Measurements from ENCODE around the gene TBC1D19.

Gene TBC1D19

GRCh38 chr4:26785810-26786209, 201.9 kb downstream of the TBC1D19 start:
- DNase-seq = no peak

DNA sequence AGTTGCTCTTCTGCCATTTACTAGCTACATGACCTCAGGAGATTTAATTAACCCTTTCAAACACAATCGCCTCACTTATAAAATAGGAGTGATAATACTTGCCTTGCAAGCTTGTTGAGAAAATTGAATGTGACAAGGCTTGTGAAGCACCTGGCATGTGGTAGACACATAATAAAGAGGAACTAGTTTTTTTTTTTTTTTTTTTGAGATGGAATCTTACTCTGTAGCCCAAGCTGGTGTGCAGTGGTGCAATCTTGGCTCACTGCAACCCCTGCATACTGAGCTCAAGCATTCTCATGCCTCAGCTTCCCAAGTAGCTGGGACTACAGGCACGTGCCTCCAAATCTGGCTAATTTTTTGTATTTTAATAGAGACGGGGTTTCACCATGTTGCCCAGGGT, 203.0 kb downstream of the TBC1D19 start:
- no peak for DNase-seq

- DNase-seq = no peak
Observed at GRCh38 chr4:26787461-26788340, 203.8 kb downstream of the TBC1D19 start.

GRCh38 chr4:26788341-26788733, 204.5 kb downstream of the TBC1D19 start:
- DNase-seq = no peak

DNA sequence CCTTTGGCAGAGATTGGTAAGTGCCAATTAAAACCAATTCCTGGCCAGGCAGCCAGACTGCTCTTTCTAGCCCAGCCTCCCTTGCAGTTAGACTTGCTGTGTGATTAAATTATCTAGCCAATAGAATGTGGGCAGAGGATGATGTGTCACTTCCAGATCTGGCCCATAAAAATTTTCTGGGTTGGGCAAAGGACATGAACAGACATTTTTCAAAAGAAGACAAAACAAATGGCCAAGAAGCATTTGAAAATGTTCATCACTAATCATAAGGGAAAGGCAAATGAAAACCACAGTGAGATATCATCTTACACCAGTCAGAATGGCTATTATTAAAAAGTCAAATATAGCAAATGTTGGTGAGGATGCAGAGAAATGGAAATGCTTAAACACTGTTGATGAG, 205.3 kb downstream of the TBC1D19 start:
- DNase-seq = no peak

- no peak for DNase-seq
Observed at GRCh38 chr4:26791346-26791745, 207.5 kb downstream of the TBC1D19 start.

GRCh38 chr4:26792639-26793038, 208.8 kb downstream of the TBC1D19 start:
- no peak for DNase-seq

GRCh38 chr4:26793735-26794134, 209.9 kb downstream of the TBC1D19 start:
- no peak for DNase-seq

DNA sequence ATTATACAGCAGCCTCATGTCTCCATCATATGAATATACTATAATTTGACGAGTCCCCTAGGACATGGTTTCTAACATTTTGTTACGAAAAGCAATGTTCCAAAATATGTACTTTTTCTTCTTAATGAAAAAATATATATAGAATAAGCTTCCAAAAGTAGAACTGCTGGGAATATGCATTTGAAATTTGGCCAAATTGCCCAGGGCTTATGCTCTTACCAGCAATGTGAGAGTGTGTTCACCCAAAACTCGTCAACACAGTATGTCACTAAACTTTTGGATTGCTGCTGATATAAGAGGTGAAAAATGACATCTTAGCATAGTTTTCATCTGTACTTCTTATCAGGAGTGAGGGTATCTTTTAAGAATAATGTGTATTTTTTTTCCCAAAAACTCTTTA, 212.2 kb downstream of the TBC1D19 start:
- no peak for DNase-seq

DNA sequence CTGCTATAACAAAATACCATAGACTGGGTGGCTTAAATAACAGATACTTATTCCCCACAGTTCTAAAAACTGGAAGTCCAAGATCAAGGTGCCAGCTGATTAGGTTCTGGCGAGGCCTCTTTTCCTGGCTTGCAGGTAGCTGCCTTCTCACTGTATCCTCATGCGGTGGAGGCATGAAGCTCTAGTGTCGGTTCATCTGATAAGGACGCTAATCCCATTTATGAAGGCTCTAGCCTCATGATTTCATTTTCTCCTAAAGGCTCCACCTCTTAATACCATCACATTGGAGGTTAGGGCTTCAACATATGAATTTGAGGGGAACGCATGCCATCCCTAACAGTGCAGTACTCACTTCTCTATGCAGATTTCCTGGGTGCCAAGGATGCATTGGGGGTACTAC, 218.9 kb downstream of the TBC1D19 start:
- DNase-seq = no peak

DNA sequence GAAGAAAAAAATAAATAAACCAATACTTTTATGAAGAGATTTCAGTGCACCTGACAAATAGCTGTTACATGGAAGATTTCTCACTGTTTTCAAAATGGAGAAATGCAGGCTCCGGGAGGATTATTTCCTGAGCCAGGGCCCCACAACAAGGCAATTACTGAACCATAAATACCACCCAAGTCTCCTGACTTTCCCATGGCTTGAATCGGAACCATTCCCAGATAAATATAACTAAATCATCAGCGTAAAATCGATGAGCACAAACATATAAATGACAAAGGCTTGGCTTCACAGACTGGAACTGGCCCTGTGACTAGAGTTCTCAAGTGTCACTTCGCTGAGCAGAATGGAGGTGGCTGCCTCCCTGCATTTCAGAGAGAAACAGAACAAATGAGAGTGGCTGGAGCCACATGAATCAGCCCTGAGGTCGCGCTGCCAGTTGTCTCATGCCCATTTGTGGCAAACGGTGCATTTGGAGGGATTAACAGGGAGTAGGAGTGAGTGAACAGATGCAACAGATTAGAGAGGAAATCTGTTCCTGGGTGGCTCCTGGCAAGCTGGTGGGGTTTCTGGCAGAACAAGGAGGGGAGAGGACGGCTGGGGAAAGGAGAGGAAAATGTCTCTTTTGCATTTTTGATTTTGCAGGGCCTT, 219.5 kb downstream of the TBC1D19 start:
- no peak for DNase-seq

DNA sequence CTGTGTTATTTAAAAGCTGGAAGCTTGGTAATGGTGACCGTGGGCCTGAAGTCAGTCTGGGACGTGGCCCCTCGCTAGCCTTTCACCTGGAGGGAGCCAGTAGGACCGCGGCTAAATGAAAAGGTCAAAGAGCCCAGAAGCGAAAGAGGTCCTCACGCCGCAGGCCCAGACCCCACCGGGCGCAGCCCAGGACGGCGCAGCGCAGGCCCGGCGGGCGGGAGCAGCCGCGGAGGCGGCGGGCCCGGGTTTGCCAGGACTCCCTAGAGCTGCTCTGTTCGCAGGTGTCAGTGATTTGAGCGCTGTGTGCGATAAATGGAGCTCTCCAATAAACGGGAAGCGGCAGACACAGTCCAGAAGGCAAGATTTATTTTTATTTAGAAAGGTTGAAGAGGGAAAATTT, 220.6 kb downstream of the TBC1D19 start:
- no peak for DNase-seq

- no peak for DNase-seq
Observed at GRCh38 chr4:26804925-26805324, 221.0 kb downstream of the TBC1D19 start.
